ENCODE data around the gene COQ9.
"Not testable (repeated sequence)": the region's sequence is repeated elsewhere in the genome, so short reads cannot be mapped to it uniquely, and the experiment has no call there.

COQ9 gene

DNA sequence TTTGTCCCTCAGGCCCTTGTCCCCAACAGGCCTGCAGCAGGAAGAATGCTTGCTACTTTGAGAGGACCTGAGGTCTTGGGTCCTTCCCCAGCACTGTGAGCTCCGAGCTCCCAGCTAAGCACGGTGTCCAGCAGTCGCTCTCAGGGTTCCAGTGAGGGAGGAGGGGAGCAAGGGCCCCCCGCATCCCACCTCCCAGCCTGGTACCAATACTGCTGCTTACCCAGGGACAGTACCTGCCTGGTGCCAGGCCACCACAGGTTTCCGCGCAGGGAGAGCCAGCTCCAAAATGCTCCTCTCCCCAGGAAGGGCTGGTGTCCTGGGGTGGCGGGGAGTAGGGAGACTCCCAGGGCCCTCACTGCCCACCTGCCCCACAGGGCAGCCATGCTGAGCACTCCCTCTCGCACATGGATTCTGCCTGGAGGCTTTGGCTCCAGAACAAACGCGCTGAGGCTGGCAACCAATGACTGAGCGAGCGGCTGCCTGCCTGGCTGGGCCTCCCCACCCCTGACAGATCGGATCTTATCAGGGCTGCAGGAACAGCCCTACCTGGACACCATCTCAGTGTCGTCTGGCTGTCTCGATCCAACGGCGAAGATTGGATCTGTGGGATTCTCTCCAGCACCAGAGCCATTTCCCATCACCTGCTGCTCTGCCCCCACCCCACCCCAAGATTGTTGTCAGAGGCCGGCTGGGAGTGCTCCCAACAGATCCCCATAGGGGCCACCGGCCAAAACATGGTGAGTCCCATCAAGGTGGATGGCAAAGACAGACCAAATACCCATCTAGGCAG lies 36.6 kb downstream of the COQ9 start:
- Histone ChIP-seq H3K4me1 (ENCODE audit: control insufficient read depth, insufficient read depth, low read length) (peaks cover 55% of the 10 kb centered on the region), H3K9ac (ENCODE audit: low read length) (peak overlapping the region; percentile 31), H3K9me3 (ENCODE audit: control insufficient read depth, low read length) (no peaks in the 10 kb centered on the region)

DNA sequence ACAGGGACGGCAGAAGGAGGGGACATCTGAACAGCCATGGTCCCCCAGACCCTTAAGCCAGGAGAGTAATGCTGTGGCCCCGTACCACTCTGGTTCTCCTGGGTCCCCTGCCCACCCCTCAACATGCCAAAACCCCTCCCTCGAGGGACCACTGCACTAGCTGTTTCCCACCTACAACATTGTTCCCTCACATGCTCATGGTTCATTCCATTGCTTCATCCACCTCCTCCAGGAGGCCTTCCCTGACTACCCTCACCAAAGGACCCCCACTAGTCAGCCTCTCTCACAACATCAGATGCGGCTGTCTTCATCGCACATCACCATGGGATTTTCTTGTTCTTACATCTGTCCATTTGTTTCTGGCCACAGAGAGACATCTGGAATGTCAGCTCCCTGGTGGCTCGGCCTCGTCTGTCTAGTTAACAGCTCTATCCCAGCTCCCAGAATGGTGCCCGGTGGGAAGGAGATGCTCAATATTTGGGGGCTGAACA lies 37.3 kb downstream of the COQ9 start:
- H3K27me3 ChIP-seq (ENCODE audit: control insufficient read depth, insufficient read depth, low read length) = no peaks in the 10 kb centered on the region
- H3K9ac ChIP-seq (ENCODE audit: low read length) = peak overlapping the region; percentile 96
- H3K36me3 ChIP-seq (ENCODE audit: control insufficient read depth, insufficient read depth, low read length) = no peaks in the 10 kb centered on the region
- peaks cover 49% of the 10 kb centered on the region for H3K4me1 ChIP-seq (ENCODE audit: control insufficient read depth, insufficient read depth, low read length)
- no peaks in the 10 kb centered on the region for H3K9me3 ChIP-seq (ENCODE audit: control insufficient read depth, low read length)
- peak overlapping the region; percentile 69 for H3K4me3 ChIP-seq (ENCODE audit: low read length)

More for the DNA sequence above, 36.6 kb downstream of the COQ9 start:
- H3K4me3 ChIP-seq (ENCODE audit: low read length) = no peak overlapping the region
- H3K27me3 ChIP-seq (ENCODE audit: control insufficient read depth, insufficient read depth, low read length) = no peaks in the 10 kb centered on the region
- H3K36me3 ChIP-seq (ENCODE audit: control insufficient read depth, insufficient read depth, low read length) = no peaks in the 10 kb centered on the region

DNA sequence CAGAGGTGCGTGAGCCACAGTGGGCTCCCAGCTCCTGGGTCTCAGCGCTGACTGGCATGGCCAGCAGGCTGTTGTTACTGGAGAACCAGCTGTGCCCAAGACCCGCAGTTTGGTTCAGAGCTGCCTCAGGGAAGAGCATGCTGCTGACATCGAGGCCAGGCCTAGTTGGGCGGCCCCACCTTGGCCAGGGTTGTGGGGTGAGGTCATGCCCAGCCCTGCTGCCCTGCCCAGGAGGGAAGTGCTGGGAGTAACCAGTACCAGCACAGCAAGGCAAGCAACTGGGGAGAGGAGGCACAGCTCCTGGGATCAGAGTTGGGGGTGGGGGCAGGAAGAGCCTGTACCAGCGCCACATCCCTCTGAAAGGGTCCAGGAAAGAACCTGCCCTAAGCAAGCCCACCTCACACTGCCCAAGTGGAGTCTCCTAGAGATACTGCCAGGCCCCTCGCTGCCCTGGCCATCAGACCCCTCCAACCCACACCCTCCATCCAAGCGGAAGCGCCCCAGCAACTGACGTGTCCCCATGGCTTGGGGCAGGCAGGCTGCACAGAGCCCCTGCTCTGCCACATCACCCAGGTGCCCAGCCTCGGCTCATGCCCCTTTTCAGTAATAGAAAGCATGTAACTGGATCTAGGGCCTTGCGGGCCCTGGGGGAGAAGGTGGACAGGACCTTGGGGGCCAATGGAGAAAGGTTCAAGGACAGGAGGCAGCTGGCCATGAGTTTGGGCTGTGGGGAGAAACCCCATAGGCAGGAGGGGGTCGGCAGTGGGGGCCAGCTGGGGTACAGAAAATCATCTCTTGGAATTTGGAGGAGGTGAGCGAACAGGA lies 38.0 kb downstream of the COQ9 start:
- no peaks in the 10 kb centered on the region for H3K9me3 ChIP-seq (ENCODE audit: control insufficient read depth, low read length)
- peaks cover 42% of the 10 kb centered on the region for H3K4me1 ChIP-seq (ENCODE audit: control insufficient read depth, insufficient read depth, low read length)
- peak overlapping the region; percentile 96 for H3K9ac ChIP-seq (ENCODE audit: low read length)
- no peaks in the 10 kb centered on the region for H3K27me3 ChIP-seq (ENCODE audit: control insufficient read depth, insufficient read depth, low read length)
- H3K4me3 ChIP-seq (ENCODE audit: low read length) = peak overlapping the region; percentile 69
- no peaks in the 10 kb centered on the region for H3K36me3 ChIP-seq (ENCODE audit: control insufficient read depth, insufficient read depth, low read length)

DNA sequence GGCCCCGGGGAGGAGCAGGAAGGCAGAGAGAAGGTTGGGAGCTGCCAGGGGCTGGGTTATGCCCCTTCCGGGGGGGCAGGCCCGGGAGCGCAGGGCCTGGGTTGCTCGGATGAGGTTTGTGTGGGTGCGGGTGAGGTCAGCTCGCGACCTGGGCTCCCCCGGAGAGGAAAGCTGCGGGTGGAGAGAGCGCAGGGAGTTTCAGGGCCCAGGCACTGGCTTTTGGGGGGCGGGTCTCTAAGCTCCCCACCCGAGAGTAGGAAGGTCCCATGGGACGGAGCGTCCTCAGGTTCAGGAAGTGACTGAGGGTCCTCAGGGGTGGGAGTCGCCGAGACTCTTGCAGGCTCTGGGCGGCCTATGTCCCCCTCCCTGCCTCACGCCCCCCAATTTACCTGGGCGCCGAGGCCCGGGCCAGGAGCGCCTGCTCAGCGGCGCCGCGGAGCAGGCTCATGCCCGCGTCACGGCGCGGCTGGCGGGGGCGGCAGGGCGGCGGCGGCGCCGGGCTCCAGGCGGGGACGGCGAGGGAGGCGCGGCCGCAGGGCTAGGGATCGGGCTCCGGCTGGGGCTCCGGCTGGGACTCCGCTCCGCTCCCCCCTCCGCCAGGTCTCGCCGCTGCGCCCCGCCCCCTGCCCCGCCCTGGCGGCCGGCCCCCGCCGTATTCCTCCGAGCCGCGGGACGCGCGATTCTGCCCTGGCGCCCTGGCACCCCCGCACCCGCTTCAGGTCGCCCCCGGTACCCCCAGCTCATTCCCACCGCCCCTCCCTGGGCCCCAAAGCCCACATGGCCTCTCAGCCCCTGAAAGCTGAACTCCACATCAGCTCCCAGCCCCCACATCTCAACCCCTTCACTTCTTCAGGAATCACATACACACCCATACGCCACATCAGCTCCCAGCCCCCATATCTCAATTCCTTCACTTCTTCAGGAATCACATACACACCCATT lies 38.9 kb downstream of the COQ9 start, which contains the start of gene DOK4:
DOK4 (minus strand) TSS at position 578 of the 942 bp plus-strand sequence. CDS start 6,986 bp downstream, outside the sequence.
- Histone ChIP-seq H3K9me3 (ENCODE audit: control insufficient read depth, low read length) (no peaks in the 10 kb centered on the region), H3K27me3 (ENCODE audit: control insufficient read depth, insufficient read depth, low read length) (no peaks in the 10 kb centered on the region), H3K4me3 (ENCODE audit: low read length) (peak within 1 kb of the TSS; percentile 69), H3K4me1 (ENCODE audit: control insufficient read depth, insufficient read depth, low read length) (peaks cover 33% of the 10 kb centered on the region), H3K9ac (ENCODE audit: low read length) (peak within 1 kb of the TSS; percentile 96), H3K36me3 (ENCODE audit: control insufficient read depth, insufficient read depth, low read length) (no peaks in the 10 kb centered on the region)

DNA sequence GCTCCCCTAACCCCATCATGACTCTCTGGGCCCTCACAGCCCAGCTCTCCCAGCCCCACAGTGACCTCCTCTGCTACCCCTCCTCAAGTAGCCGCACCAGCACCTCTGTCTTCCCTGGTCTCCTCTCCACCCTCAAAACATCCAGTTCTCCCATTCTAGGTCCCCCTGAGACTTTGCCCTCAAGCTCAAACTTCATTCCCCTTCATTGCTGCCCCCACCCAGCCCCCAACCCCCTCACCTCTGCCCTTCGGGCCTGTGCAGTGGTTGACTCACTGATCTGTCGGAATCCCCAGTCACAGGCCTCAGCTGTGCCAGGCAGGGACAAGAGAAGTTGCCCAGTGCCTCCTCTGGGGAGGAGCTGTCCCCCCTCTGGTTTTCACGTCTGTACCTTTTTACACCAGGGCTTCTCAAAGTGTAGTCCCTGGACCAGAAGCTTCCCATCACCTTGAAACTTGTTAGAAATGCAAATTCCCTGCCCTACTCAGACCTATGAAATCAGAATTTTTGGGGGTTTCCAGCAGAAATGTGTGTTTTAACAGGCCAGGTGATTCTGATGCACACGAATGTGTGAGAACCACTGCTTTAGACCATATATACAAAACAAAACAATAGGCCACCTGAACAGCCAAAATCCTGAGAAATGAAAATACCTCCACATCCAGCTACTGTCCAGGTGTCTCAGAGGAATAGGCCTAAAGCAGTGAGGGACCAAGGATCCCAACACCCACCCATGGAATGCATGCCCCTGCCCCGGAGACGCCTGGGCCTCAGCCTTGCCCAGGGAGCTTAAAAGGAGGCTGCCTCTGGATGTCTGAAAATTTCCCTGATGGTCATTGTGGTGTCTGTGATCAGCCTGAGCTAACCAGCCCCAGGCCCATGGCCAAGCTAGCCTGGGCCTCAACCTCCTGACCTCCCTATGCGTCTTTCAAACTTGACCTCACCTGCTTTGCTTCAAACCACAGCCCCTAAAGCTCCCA lies 39.9 kb downstream of the COQ9 start:
- Histone ChIP-seq H3K9ac (ENCODE audit: low read length) (no peak overlapping the region), H3K36me3 (ENCODE audit: control insufficient read depth, insufficient read depth, low read length) (no peaks in the 10 kb centered on the region), H3K4me3 (ENCODE audit: low read length) (no peak overlapping the region), H3K27me3 (ENCODE audit: control insufficient read depth, insufficient read depth, low read length) (no peaks in the 10 kb centered on the region), H3K4me1 (ENCODE audit: control insufficient read depth, insufficient read depth, low read length) (peaks cover 29% of the 10 kb centered on the region), H3K9me3 (ENCODE audit: control insufficient read depth, low read length) (no peaks in the 10 kb centered on the region)

DNA sequence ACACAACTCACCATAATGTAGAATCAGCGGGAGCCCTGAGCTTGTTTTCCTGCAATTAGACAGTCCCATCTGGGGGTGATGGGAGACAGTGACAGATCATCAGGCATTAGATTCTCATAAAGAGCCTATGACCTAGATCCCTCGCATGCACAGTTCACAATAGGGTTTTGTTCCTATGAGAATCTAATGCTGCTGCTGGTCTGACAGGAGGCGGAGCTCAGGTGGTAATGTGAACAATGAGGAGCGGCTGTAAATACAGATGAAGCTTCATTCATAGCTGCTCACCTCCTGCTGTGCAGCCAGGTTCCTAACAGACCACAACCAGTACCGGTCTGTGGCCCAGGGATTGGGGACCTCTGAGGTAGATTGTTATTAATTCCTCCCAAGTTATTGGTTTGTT lies 42.0 kb downstream of the COQ9 start:
- Histone ChIP-seq H3K36me3 (ENCODE audit: control insufficient read depth, insufficient read depth, low read length) (no peaks in the 10 kb centered on the region), H3K4me1 (ENCODE audit: control insufficient read depth, insufficient read depth, low read length) (peaks cover 22% of the 10 kb centered on the region), H3K27me3 (ENCODE audit: control insufficient read depth, insufficient read depth, low read length) (no peaks in the 10 kb centered on the region), H3K9me3 (ENCODE audit: control insufficient read depth, low read length) (no peaks in the 10 kb centered on the region), H3K9ac (ENCODE audit: low read length) (no peak overlapping the region), H3K4me3 (ENCODE audit: low read length) (no peak overlapping the region)

DNA sequence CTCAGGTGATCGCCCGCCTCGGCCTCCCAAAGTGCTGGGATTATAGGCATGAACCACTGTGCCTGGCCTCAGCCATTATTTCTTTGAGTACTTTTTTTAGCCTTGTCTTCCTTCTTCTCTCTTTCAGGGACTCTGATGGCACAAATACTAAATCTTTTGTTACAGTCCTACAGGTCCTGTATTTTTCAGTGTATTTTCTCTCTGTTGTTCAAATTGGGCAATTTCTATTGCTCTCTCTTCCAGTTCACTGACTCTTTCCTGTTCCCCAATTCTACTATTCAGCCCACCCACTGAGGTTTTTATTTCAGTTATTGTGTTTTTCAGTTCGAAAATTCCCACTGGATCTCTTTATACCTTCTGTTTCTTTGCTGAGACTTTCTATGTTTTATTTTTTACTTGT lies 46.5 kb downstream of the COQ9 start:
- H3K4me3 ChIP-seq (ENCODE audit: low read length) = no peak overlapping the region
- H3K36me3 ChIP-seq (ENCODE audit: control insufficient read depth, insufficient read depth, low read length) = no peaks in the 10 kb centered on the region
- H3K9me3 ChIP-seq (ENCODE audit: control insufficient read depth, low read length) = no peaks in the 10 kb centered on the region
- H3K27me3 ChIP-seq (ENCODE audit: control insufficient read depth, insufficient read depth, low read length) = peaks cover 3% of the 10 kb centered on the region
- no peak overlapping the region for H3K9ac ChIP-seq (ENCODE audit: low read length)
- H3K4me1 ChIP-seq (ENCODE audit: control insufficient read depth, insufficient read depth, low read length) = no peaks in the 10 kb centered on the region

DNA sequence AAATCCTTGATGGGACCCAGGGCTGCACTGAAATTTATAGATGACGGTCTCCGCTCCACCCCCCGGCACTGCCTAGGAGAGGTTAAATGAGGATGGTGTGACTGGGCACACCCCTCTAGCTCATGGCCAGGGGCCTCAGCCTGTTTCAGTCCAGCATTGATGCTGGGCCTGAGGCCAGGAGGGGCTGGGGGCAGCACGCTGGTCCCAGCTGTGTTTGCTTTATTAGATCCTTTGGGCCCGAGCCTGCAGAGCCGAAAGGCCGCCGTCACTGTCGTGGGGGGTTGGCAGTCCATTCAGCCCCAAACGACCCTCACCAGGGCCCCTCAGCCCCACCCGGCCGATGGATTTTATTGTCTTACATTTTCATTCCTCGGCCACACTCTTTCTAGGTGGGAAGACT lies 49.8 kb downstream of the COQ9 start:
- no peaks in the 10 kb centered on the region for H3K36me3 ChIP-seq (ENCODE audit: control insufficient read depth, insufficient read depth, low read length)
- no peak overlapping the region for H3K4me3 ChIP-seq (ENCODE audit: low read length)
- peaks cover 3% of the 10 kb centered on the region for H3K27me3 ChIP-seq (ENCODE audit: control insufficient read depth, insufficient read depth, low read length)
- H3K9me3 ChIP-seq (ENCODE audit: control insufficient read depth, low read length) = no peaks in the 10 kb centered on the region
- no peak overlapping the region for H3K9ac ChIP-seq (ENCODE audit: low read length)
- H3K4me1 ChIP-seq (ENCODE audit: control insufficient read depth, insufficient read depth, low read length) = no peaks in the 10 kb centered on the region

DNA sequence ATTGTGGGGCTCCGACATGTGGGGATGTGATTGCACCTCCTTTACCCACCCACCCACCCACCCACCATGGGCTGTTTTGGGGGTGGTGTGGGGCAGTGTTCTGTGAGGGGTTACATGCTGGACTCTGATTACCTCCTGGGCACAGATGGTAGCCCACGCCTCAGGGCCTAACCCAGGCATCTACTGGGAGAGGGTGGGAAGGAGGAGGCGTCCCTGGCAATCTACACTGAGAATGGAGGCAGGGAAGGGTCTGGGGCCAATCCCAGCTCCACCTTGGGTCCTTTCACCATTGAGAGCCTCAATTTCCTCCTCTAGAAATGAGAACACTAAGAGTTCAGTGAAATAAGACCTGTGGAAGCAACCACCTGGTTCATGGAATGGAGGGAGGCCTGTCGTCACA lies 50.8 kb downstream of the COQ9 start:
- H3K4me3 ChIP-seq (ENCODE audit: low read length) = no peak overlapping the region
- H3K4me1 ChIP-seq (ENCODE audit: control insufficient read depth, insufficient read depth, low read length) = no peaks in the 10 kb centered on the region
- H3K9me3 ChIP-seq (ENCODE audit: control insufficient read depth, low read length) = no peaks in the 10 kb centered on the region
- no peaks in the 10 kb centered on the region for H3K36me3 ChIP-seq (ENCODE audit: control insufficient read depth, insufficient read depth, low read length)
- peaks cover 3% of the 10 kb centered on the region for H3K27me3 ChIP-seq (ENCODE audit: control insufficient read depth, insufficient read depth, low read length)
- no peak overlapping the region for H3K9ac ChIP-seq (ENCODE audit: low read length)

DNA sequence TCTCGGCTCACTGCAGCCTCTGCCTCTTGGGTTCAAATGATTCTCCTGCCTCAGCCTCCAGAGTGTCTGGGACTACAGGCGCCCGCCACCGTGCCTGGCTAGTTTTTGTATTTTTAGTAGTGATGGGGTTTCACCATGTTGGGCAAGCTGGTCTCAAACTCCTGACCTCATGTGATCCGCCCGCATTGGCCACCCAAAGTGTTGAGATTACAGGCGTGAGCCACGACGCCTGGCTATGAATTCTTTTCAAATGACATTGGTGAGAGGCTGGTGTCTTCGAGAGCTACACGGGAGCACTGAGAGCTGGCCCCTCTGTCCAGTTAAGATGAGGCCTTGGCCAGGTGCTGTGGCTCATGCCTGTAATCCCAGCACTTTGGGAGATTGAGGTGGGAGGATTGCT lies 52.7 kb downstream of the COQ9 start:
- not testable (repeated sequence) for H3K9ac ChIP-seq (ENCODE audit: low read length); H3K36me3 ChIP-seq (ENCODE audit: control insufficient read depth, insufficient read depth, low read length); H3K4me1 ChIP-seq (ENCODE audit: control insufficient read depth, insufficient read depth, low read length); H3K9me3 ChIP-seq (ENCODE audit: control insufficient read depth, low read length); H3K27me3 ChIP-seq (ENCODE audit: control insufficient read depth, insufficient read depth, low read length); H3K4me3 ChIP-seq (ENCODE audit: low read length)

All from mucosa of stomach (tissue), 1 donor.